HG03135 (cell line): ENCODE measurements around the gene CCDC33.
"Not testable (repeated sequence)": the region's sequence is repeated elsewhere in the genome, so short reads cannot be mapped to it uniquely, and the experiment has no call there.

Experiments
- ATAC-seq: cut with Tn5 transposase; IDR thresholded peaks from one replicate; pipeline ENCODE4 v1.9.1; 2021; ENCODE audit warnings: mild to moderate bottlenecking, moderate library complexity; ENCODE audit not compliant: unreplicated experiment

The CCDC33 gene

GRCh38 chr15:74352393-74352910 is 116.3 kb downstream of the CCDC33 start:
- ATAC-seq, result no peak

- not testable (repeated sequence) for ATAC-seq
These were observed 117.9 kb downstream of the CCDC33 start for GRCh38 chr15:74353992-74354391.

- not testable (repeated sequence) for ATAC-seq
These were observed 119.9 kb downstream of the CCDC33 start for GRCh38 chr15:74356050-74356449.

- ATAC-seq, result not testable (repeated sequence)
These were observed 121.4 kb downstream of the CCDC33 start for GRCh38 chr15:74357514-74357913.

- ATAC-seq, result not testable (repeated sequence)
These were observed 123.2 kb downstream of the CCDC33 start for GRCh38 chr15:74359376-74359775.

GRCh38 chr15:74360855-74361254 is 124.7 kb downstream of the CCDC33 start:
- not testable (repeated sequence) for ATAC-seq

GRCh38 chr15:74362482-74362881 is 126.4 kb downstream of the CCDC33 start:
- ATAC-seq, result no peak

GRCh38 chr15:74364936-74365597 is 128.9 kb downstream of the CCDC33 start:
- ATAC-seq, result no peak

GRCh38 chr15:74365598-74366445 is 129.7 kb downstream of the CCDC33 start:
- ATAC-seq, result no peak

GRCh38 chr15:74367296-74367854 is 131.2 kb downstream of the CCDC33 start, which contains the start of gene CYP11A1:
TSS of gene CYP11A1 (minus strand) at chr15:74367646. CDS start at chr15:74367585, 61 bp downstream.
- ATAC-seq, result no peak

GRCh38 chr15:74368121-74368520 is 132.0 kb downstream of the CCDC33 start:
- ATAC-seq, result no peak

- no peak for ATAC-seq
These were observed 133.1 kb downstream of the CCDC33 start for GRCh38 chr15:74369084-74369745.

- no peak for ATAC-seq
These were observed 133.6 kb downstream of the CCDC33 start for GRCh38 chr15:74369756-74370155.

- ATAC-seq, result no peak
These were observed 134.3 kb downstream of the CCDC33 start for GRCh38 chr15:74370471-74370870.

GRCh38 chr15:74373056-74373650 is 137.0 kb downstream of the CCDC33 start:
- no peak for ATAC-seq

- ATAC-seq, result peak; percentile 67
These were observed 137.9 kb downstream of the CCDC33 start for GRCh38 chr15:74373731-74374647.

GRCh38 chr15:74374648-74375302 is 138.6 kb downstream of the CCDC33 start:
- no peak for ATAC-seq

GRCh38 chr15:74375303-74375693 is 139.2 kb downstream of the CCDC33 start:
- no peak for ATAC-seq

GRCh38 chr15:74376226-74376625 is 140.1 kb downstream of the CCDC33 start:
- ATAC-seq, result no peak
